AG08395 (cell line): Measurements from ENCODE around the gene LHFPL3.
"Not testable (repeated sequence)": the region's sequence is repeated elsewhere in the genome, so short reads cannot be mapped to it uniquely, and the experiment has no call there.

Source experiments
- DNase-seq: peaks from one replicate; pipeline ENCODE4 v3.0.0; 2012; ENCODE audit warnings: mixed read lengths, low spot score

Gene LHFPL3

GRCh38 chr7:104482362-104483037, 154.1 kb downstream of the LHFPL3 start:
- no peak for DNase-seq

GRCh38 chr7:104486931-104487330, 158.5 kb downstream of the LHFPL3 start:
- no peak for DNase-seq

GRCh38 chr7:104487642-104488041, 159.2 kb downstream of the LHFPL3 start:
- DNase-seq, result no peak

- DNase-seq, result no peak
These were observed 169.1 kb downstream of the LHFPL3 start for GRCh38 chr7:104497379-104497967.

- no peak for DNase-seq
These were observed 171.6 kb downstream of the LHFPL3 start for GRCh38 chr7:104499975-104500374.

- DNase-seq, result no peak
These were observed 181.5 kb downstream of the LHFPL3 start for GRCh38 chr7:104509874-104510273.

GRCh38 chr7:104524853-104525252, 196.4 kb downstream of the LHFPL3 start:
- DNase-seq, result no peak

GRCh38 chr7:104528142-104528541, 199.7 kb downstream of the LHFPL3 start:
- no peak for DNase-seq

GRCh38 chr7:104529567-104529966, 201.2 kb downstream of the LHFPL3 start:
- no peak for DNase-seq

- no peak for DNase-seq
These were observed 201.8 kb downstream of the LHFPL3 start for GRCh38 chr7:104530251-104530650.

GRCh38 chr7:104534149-104534548, 205.7 kb downstream of the LHFPL3 start:
- no peak for DNase-seq

- DNase-seq, result no peak
These were observed 207.4 kb downstream of the LHFPL3 start for GRCh38 chr7:104535841-104536240.

- DNase-seq, result no peak
These were observed 208.6 kb downstream of the LHFPL3 start for GRCh38 chr7:104536956-104537355.

- no peak for DNase-seq
These were observed 209.7 kb downstream of the LHFPL3 start for GRCh38 chr7:104538152-104538551.

- DNase-seq, result no peak
These were observed 213.5 kb downstream of the LHFPL3 start for GRCh38 chr7:104541897-104542296.

- no peak for DNase-seq
These were observed 220.5 kb downstream of the LHFPL3 start for GRCh38 chr7:104548861-104549260.

- no peak for DNase-seq
These were observed 222.0 kb downstream of the LHFPL3 start for GRCh38 chr7:104550362-104550761.

- no peak for DNase-seq
These were observed 222.8 kb downstream of the LHFPL3 start for GRCh38 chr7:104551226-104551625.

GRCh38 chr7:104552102-104552501, 223.7 kb downstream of the LHFPL3 start:
- no peak for DNase-seq

GRCh38 chr7:104553074-104553473, 224.7 kb downstream of the LHFPL3 start:
- no peak for DNase-seq

- not testable (repeated sequence) for DNase-seq
These were observed 235.0 kb downstream of the LHFPL3 start for GRCh38 chr7:104563350-104563901.

- no peak for DNase-seq
These were observed 241.3 kb downstream of the LHFPL3 start for GRCh38 chr7:104569751-104570150.

GRCh38 chr7:104572554-104572953, 244.2 kb downstream of the LHFPL3 start:
- DNase-seq, result no peak

GRCh38 chr7:104584620-104585019, 256.2 kb downstream of the LHFPL3 start:
- no peak for DNase-seq
